Brain microvascular endothelial cell (primary cell): ENCODE measurements around the gene ETFDH.

Experiments used
- DNase-seq: peaks from one replicate; pipeline ENCODE4 v3.0.0-alpha.2; 2020
- H3K27ac ChIP-seq: fragments of 250-450 bp; sonication (Bioruptor Pico); 2 replicates; pipeline ENCODE4 v1.5.1; 2020; ENCODE audit warnings: mild to moderate bottlenecking, moderate library complexity
- H3K27me3 ChIP-seq: fragments of 250-450 bp; sonication (Bioruptor Pico); replicated peaks from 2 replicates; pipeline ENCODE4 v1.5.1; 2020; ENCODE audit warnings: mild to moderate bottlenecking
- H3K36me3 ChIP-seq: fragments of 250-450 bp; sonication (Bioruptor Pico); replicated peaks from 2 replicates; pipeline ENCODE4 v1.5.1; 2020; ENCODE audit warnings: mild to moderate bottlenecking
- H3K4me3 ChIP-seq: 2 replicates; pipeline ENCODE4 v1.5.1; 2011; ENCODE audit warnings: low read depth, mild to moderate bottlenecking, control low read depth, low read length, moderate library complexity
- in situ Hi-C: cut with HindIII; loops from 2 replicates; pipeline ENCODE4 v1.10.0; 2017; ENCODE audit warnings: low sequenced_read_pairs, low pct_ligation_motif_present
- TF ChIP-seq, protein P1 (sequence below): IDR thresholded peaks from 2 replicates; pipeline ENCODE4 v1.5.1; 2011; ENCODE audit warnings: low read depth, mild to moderate bottlenecking, moderate library complexity, low read length, control low read depth, inconsistent platforms; ENCODE audit errors: missing control alignments

The ETFDH gene

GRCh38 chr4:158722291-158722916, 50.3 kb downstream of the ETFDH start:
- peak overlapping the region; percentile 87 for H3K4me3 ChIP-seq
- H3K36me3 ChIP-seq, result peaks cover 17% of the 10 kb centered on the region
- peak; percentile 33 for DNase-seq
- H3K27ac ChIP-seq, result peak overlapping the region; percentile 93
- TF ChIP-seq, protein P1, sequence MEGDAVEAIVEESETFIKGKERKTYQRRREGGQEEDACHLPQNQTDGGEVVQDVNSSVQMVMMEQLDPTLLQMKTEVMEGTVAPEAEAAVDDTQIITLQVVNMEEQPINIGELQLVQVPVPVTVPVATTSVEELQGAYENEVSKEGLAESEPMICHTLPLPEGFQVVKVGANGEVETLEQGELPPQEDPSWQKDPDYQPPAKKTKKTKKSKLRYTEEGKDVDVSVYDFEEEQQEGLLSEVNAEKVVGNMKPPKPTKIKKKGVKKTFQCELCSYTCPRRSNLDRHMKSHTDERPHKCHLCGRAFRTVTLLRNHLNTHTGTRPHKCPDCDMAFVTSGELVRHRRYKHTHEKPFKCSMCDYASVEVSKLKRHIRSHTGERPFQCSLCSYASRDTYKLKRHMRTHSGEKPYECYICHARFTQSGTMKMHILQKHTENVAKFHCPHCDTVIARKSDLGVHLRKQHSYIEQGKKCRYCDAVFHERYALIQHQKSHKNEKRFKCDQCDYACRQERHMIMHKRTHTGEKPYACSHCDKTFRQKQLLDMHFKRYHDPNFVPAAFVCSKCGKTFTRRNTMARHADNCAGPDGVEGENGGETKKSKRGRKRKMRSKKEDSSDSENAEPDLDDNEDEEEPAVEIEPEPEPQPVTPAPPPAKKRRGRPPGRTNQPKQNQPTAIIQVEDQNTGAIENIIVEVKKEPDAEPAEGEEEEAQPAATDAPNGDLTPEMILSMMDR, result no peak
- in situ Hi-C loops, result no loop called here
- H3K27me3 ChIP-seq, result no peaks in the 10 kb centered on the region

- in situ Hi-C loops, result no loop called here
- TF ChIP-seq, protein P1, result no peak
- H3K27ac ChIP-seq, result peak within 1 kb of the TSS; percentile 93
- peaks cover 9% of the 10 kb centered on the region for H3K36me3 ChIP-seq
- peak; percentile 68 for DNase-seq
- peak within 1 kb of the TSS; percentile 87 for H3K4me3 ChIP-seq
- H3K27me3 ChIP-seq, result no peaks in the 10 kb centered on the region
Measured at GRCh38 chr4:158722917-158723793, 51.1 kb downstream of the ETFDH start, which contains the start of gene PPID. Gene PPID, minus strand, starts transcription at chr4:158723396. Its CDS starts 108 bp downstream, at chr4:158723288.

DNA sequence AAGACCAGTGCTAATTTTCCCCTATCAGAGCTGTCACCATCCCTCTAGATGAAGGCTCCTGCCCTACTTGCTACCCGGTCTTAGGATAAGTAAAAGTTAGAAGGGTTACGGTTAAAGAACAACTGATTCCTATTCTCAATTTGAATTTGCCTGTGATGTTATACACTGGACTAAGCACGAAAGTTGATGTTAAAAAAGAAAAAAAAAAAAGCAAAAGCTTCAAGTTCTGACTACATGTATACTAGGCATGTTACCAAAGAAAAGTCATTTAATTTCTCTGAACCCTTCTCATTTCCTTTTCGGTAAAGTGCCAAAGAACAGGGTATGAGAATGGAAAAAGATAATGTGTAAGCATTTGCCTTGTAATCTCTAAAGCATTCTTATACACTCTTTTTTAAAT, 52.5 kb downstream of the ETFDH start:
- DNase-seq, result no peak
- Histone ChIP-seq H3K27ac (no peak overlapping the region), H3K36me3 (peaks cover 3% of the 10 kb centered on the region), H3K27me3 (peaks cover 4% of the 10 kb centered on the region), H3K4me3 (no peak overlapping the region)
- TF ChIP-seq, protein P1, result no peak
- in situ Hi-C loops, result no loop called here

DNA sequence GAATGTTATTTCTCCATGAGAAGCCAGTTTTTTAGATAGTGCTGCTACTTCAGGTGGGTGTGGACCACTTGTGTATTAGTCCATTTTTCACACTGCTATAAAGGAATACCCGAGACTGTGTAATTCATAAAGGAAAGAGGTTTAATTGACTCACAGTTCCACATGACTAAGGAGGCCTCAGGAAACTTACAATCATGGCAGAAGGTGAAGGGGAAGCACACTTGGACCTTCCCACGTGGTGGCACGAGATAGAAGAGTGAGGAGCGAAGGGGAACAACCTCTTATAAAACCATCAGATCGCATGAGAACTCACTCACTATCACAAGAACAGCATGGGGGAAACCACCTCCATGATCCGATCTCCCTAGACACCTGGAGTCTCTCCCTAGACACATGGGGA, 54.5 kb downstream of the ETFDH start:
- H3K27ac ChIP-seq, result no peak overlapping the region
- TF ChIP-seq, protein P1, result no peak

DNA sequence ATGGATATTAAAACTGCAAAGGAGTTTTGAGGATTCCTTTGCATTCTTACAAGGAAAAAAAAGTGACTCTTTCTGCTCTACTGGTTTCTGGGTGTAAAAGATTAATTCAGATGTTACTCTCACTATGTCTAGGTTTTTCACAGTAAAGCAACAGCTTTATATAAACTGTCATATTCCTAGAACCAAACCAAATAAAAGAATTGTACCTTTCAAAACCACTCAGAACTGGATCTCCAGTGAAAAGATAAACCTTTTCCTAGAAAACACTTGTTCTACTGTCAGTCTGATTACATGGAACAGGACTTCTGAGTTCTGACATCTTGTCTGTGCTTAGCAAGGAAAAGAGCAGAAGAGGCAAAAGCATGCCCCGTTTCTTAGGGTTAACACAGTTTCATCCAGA, 56.1 kb downstream of the ETFDH start:
- TF ChIP-seq, protein P1, result no peak
- no peak for DNase-seq
- in situ Hi-C loops, result no loop called here
- H3K27me3 ChIP-seq, result peaks cover 5% of the 10 kb centered on the region
- H3K4me3 ChIP-seq, result no peak overlapping the region
- H3K27ac ChIP-seq, result no peak overlapping the region
- no peaks in the 10 kb centered on the region for H3K36me3 ChIP-seq

More for the DNA sequence above, 54.5 kb downstream of the ETFDH start:
- no peaks in the 10 kb centered on the region for H3K36me3 ChIP-seq
- no peak for DNase-seq
- in situ Hi-C loops, result no loop called here
- H3K27me3 ChIP-seq, result peaks cover 5% of the 10 kb centered on the region
- no peak overlapping the region for H3K4me3 ChIP-seq
